Neural cell (in vitro differentiated cells): ENCODE measurements around the gene SMARCB1.

Source experiments
- EZH2 ChIP-seq: fragments of 200-600, 300-800 bp; shearing (Covaris generic), sonication (generic); IDR thresholded peaks from 2 replicates; pipeline ENCODE4 v1.6.1; 2014; ENCODE audit warnings: antibody characterized with exemption, low read length, borderline replicate concordance, mild to moderate bottlenecking; ENCODE audit not compliant: insufficient read depth, poor library complexity, severe bottlenecking
- MXI1 ChIP-seq: fragments of 450-650 bp; conservative IDR thresholded peaks from 2 replicates; pipeline ENCODE4 v1.6.1; 2014; ENCODE audit warnings: antibody characterized with exemption, mild to moderate bottlenecking; ENCODE audit not compliant: poor library complexity, severe bottlenecking
- SMC3 ChIP-seq: fragments of 450-650 bp; conservative IDR thresholded peaks from 2 replicates; pipeline ENCODE4 v1.6.1; 2014; ENCODE audit warnings: antibody characterized with exemption, mild to moderate bottlenecking, moderate library complexity; ENCODE audit not compliant: poor library complexity
- TF ChIP-seq, protein P1 (sequence below): IDR thresholded peaks from 2 replicates; pipeline ENCODE4 v1.6.1; 2012; ENCODE audit warnings: borderline replicate concordance
- TF ChIP-seq, protein P2 (sequence below): fragments of 450-650 bp; IDR thresholded peaks from 2 replicates; pipeline ENCODE4 v1.5.1; 2014; ENCODE audit warnings: antibody characterized with exemption, mild to moderate bottlenecking, moderate library complexity; ENCODE audit not compliant: poor library complexity, severe bottlenecking

DNA sequence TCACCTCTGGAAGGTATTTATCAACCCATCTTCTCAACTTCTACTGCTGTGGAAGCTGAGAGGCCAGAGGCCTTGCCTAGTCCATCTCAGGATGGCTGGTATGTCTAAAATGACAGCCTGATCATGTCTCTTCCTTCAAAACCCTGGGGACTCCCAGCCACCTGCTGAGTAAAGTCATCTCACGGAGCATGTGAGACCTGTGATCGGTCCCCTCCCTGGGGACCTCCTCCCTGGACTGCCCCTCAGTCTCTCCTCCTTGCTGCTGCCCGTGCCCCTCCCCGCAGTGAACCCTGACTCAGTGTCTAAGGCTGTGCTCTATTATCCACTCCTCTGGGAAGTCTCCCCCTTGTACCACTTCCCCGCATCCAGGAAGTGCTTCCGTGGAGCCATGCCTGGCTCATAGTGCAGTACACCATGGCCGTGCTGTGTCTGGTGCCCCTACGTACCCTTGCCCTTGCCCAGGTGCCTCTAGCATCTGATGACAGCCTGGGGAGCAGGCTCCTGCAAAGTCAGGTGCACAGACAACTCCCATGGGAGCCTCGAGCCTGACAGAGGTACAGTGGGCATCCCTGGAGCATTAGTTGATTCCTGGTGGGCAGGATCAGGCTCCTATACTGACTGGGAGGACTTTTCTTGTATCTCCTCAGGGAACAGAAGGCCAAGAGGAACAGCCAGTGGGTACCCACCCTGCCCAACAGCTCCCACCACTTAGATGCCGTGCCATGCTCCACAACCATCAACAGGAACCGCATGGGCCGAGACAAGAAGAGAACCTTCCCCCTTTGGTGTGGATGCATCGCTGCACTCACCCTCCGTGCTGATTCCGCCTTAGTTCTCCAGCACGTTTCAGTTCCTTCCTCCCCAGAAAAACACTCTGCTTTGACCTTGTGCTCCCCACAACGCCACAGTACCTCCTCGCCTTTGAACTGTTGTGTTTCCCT lies 13.8 kb downstream of the SMARCB1 start:
- TF ChIP-seq, protein P1, sequence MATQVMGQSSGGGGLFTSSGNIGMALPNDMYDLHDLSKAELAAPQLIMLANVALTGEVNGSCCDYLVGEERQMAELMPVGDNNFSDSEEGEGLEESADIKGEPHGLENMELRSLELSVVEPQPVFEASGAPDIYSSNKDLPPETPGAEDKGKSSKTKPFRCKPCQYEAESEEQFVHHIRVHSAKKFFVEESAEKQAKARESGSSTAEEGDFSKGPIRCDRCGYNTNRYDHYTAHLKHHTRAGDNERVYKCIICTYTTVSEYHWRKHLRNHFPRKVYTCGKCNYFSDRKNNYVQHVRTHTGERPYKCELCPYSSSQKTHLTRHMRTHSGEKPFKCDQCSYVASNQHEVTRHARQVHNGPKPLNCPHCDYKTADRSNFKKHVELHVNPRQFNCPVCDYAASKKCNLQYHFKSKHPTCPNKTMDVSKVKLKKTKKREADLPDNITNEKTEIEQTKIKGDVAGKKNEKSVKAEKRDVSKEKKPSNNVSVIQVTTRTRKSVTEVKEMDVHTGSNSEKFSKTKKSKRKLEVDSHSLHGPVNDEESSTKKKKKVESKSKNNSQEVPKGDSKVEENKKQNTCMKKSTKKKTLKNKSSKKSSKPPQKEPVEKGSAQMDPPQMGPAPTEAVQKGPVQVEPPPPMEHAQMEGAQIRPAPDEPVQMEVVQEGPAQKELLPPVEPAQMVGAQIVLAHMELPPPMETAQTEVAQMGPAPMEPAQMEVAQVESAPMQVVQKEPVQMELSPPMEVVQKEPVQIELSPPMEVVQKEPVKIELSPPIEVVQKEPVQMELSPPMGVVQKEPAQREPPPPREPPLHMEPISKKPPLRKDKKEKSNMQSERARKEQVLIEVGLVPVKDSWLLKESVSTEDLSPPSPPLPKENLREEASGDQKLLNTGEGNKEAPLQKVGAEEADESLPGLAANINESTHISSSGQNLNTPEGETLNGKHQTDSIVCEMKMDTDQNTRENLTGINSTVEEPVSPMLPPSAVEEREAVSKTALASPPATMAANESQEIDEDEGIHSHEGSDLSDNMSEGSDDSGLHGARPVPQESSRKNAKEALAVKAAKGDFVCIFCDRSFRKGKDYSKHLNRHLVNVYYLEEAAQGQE = no peak
- TF ChIP-seq EZH2 = no peak
- no peak for TF ChIP-seq SMC3
- TF ChIP-seq, protein P2, sequence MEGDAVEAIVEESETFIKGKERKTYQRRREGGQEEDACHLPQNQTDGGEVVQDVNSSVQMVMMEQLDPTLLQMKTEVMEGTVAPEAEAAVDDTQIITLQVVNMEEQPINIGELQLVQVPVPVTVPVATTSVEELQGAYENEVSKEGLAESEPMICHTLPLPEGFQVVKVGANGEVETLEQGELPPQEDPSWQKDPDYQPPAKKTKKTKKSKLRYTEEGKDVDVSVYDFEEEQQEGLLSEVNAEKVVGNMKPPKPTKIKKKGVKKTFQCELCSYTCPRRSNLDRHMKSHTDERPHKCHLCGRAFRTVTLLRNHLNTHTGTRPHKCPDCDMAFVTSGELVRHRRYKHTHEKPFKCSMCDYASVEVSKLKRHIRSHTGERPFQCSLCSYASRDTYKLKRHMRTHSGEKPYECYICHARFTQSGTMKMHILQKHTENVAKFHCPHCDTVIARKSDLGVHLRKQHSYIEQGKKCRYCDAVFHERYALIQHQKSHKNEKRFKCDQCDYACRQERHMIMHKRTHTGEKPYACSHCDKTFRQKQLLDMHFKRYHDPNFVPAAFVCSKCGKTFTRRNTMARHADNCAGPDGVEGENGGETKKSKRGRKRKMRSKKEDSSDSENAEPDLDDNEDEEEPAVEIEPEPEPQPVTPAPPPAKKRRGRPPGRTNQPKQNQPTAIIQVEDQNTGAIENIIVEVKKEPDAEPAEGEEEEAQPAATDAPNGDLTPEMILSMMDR = no peak
- TF ChIP-seq MXI1 = no peak
